Body of pancreas (tissue), 4 donors: Measurements from ENCODE around the gene EIF3F. TPM values are rescaled to one million over a fixed set of nuclear protein-coding genes. Genes with fewer than 3 reads are reported as not detected.

Experiments
- ATAC-seq: fragments of 150-250 bp; one replicate; pipeline ENCODE4 v1.9.1; 2016
- DNase-seq, 4 donors: peaks; one replicate each; pipeline ENCODE4 v3.0.0-alpha.2; 2019
- H3K27ac ChIP-seq, 4 donors: fragments of 200-600 bp; sonication (generic); 1 replicate in 3 of 4; 2 replicates in 1 of 4; pipeline versions ENCODE4 v1.5.1 to v1.6.1; 2016 to 2019; ENCODE audit warnings: mild to moderate bottlenecking in 1 of 4, mixed read lengths in 1 of 4, moderate library complexity in 1 of 4
- H3K27me3 ChIP-seq, 2 donors: fragments of 200-600 bp; sonication (generic); one replicate each; pipeline ENCODE4 v1.6.0; 2016; ENCODE audit warnings: mild to moderate bottlenecking in 1 of 2
- H3K36me3 ChIP-seq, 2 donors: fragments of 200-600 bp; sonication (generic); replicated peaks in 1 of 2; 2 replicates each; pipeline ENCODE4 v1.5.1; 2016; ENCODE audit warnings: low read depth in 2 of 2; ENCODE audit not compliant: insufficient read depth in 1 of 2
- H3K4me1 ChIP-seq: fragments of 200-600 bp; sonication (generic); one replicate; pipeline ENCODE4 v1.6.0; 2016
- H3K4me3 ChIP-seq, 2 donors: fragments of 200-600 bp; sonication (generic); 1 replicate in 1 of 2; 2 replicates in 1 of 2; pipeline ENCODE4 v1.5.1; 2016 to 2019
- H3K9me3 ChIP-seq, 3 donors: fragments of 200-600 bp; sonication (generic); 1 replicate in 2 of 3; 2 replicates in 1 of 3; pipeline ENCODE4 v1.5.1; 2016
- POLR2A ChIP-seq, 3 donors: fragments of 450-650 bp; IDR thresholded peaks; one replicate each; pipeline ENCODE4 v1.6.1; 2016; ENCODE audit warnings: antibody characterized with exemption in 3 of 3, mild to moderate bottlenecking in 2 of 3
- WGBS, 2 donors: methylation state at CpG; one replicate each; pipeline ENCODE4 v1.1.5; 2017; 5-methylcytosine and 5-hydroxymethylcytosine counted together
- intact Hi-C: fragments of 100-400 bp; cut with DNase I; formaldehyde crosslinking; loops from one replicate; pipeline ENCODE4 v1.15.1; 2023
- total RNA-seq, 2 donors: library from RNA; depleted of rRNA; stranded (reverse); fragments of >200 nt; gene quantifications; one replicate each; pipeline ENCODE4 v1.1.0, GENCODE V29; 2016
- TF ChIP-seq, protein P1 (sequence below), 7 experiments: fragments of 450-650 bp in 4 of 7; fragments of 200-600 bp in 3 of 7; sonication (generic) in 3 of 7; IDR thresholded peaks; one replicate each; pipeline ENCODE4 v1.5.1; 2016 to 2019; ENCODE audit warnings: antibody characterized with exemption in 7 of 7

EIF3F gene
- total RNA-seq, 2 donors from 2014 or later, result 138 to 153 TPM

DNA sequence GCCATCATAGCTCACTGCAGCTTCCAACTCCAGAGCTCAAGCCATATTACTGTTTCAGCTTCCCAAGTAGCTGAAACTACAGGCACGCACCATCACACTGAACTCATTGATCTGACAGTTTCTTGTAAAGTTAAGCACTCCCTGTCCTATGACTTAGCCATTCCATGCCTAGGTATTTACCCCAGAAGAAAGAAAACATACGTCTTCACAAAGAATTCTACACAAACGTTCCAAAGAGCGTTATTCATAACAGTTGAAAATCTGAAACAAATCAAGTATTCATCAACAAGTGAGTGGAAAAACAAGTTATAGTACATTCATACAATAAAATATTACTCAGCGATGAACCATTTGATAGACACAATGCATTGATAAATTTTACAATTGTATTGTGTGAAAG lies 14.1 kb upstream of the EIF3F start:
- Histone ChIP-seq H3K27me3 (no peaks in the 10 kb centered on the region), H3K27ac (no peak overlapping the region), H3K4me1 (no peaks in the 10 kb centered on the region), H3K4me3 (no peak overlapping the region), H3K9me3 (no peaks in the 10 kb centered on the region), H3K36me3 (no peaks in the 10 kb centered on the region)
- TF ChIP-seq, protein P1, sequence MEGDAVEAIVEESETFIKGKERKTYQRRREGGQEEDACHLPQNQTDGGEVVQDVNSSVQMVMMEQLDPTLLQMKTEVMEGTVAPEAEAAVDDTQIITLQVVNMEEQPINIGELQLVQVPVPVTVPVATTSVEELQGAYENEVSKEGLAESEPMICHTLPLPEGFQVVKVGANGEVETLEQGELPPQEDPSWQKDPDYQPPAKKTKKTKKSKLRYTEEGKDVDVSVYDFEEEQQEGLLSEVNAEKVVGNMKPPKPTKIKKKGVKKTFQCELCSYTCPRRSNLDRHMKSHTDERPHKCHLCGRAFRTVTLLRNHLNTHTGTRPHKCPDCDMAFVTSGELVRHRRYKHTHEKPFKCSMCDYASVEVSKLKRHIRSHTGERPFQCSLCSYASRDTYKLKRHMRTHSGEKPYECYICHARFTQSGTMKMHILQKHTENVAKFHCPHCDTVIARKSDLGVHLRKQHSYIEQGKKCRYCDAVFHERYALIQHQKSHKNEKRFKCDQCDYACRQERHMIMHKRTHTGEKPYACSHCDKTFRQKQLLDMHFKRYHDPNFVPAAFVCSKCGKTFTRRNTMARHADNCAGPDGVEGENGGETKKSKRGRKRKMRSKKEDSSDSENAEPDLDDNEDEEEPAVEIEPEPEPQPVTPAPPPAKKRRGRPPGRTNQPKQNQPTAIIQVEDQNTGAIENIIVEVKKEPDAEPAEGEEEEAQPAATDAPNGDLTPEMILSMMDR (IDR thresholded peaks at IDR 0.05), result no peak
- no peak for TF ChIP-seq POLR2A (IDR thresholded peaks at IDR 0.05)
- intact Hi-C loops, result no loop called here
- 82 to 83% methylated on average over 5 of the region's 5 CpGs for WGBS, 2 donors
- DNase-seq, result no peak
- ATAC-seq, result no peak

DNA sequence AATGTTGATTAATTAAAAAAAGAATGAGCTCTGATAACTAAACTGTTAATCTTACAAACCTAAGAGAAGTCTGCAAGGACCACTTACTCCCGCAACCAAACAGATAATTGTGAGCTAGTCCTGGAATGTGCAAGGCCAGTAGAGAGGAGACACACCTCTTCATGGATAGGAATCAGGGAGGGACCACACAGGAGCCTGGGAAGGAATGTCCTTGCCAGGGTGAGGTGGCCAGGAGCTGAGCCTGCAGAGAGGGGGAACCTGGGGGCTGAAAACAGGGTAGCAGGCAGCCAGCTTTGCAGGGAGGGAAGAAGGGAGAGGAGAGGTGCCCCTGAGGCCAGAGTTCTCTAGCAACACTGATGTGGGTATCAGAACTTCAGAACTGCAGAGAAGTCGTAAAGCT lies 12.5 kb upstream of the EIF3F start:
- no peaks in the 10 kb centered on the region for H3K36me3 ChIP-seq
- H3K4me3 ChIP-seq, result no peak overlapping the region
- no peaks in the 10 kb centered on the region for H3K27me3 ChIP-seq
- 79 to 80% methylated on average over 2 of the region's 2 CpGs for WGBS, 2 donors
- no peak overlapping the region for H3K27ac ChIP-seq
- TF ChIP-seq, protein P1 (IDR thresholded peaks at IDR 0.05), result no peak
- no peak for TF ChIP-seq POLR2A (IDR thresholded peaks at IDR 0.05)
- H3K9me3 ChIP-seq, result no peaks in the 10 kb centered on the region
- H3K4me1 ChIP-seq, result no peaks in the 10 kb centered on the region
- intact Hi-C loops, result no loop called here
- ATAC-seq (no peak), DNase-seq (no peak)

DNA sequence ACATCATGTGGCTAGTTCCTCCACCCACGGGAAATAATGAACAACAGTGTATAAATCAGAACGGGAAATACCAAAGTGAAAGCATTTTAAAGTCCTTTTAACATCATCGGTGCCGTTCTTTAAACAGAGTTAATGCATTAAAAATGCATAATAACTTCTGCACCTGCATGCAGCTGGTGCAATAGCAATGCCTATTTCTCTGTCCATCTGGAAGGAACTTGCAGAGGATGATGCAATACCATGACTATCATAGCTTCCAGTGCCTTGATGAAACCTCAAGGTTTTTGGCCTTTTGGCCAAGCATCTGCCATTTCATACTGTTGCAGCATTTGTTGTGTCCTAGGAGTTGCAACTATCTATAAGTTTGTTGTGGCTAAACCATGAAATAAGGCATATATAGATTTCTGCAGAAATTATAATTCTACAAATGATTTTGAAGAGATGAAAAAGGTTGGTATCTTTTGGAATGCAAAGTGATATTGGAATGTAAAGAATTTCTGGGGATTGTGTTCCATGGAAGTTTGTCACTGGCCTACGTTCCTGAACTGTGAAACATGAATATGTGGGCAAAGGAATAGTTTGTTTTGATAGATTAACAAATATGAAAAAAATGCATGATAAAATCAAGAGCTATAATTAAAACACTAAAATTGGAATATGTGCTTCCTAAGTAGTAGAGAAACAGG lies 9.8 kb upstream of the EIF3F start:
- H3K4me1 ChIP-seq, result peaks cover 17% of the 10 kb centered on the region
- no peak overlapping the region for H3K27ac ChIP-seq
- no peaks in the 10 kb centered on the region for H3K9me3 ChIP-seq
- TF ChIP-seq POLR2A (IDR thresholded peaks at IDR 0.05), result no peak
- TF ChIP-seq, protein P1 (IDR thresholded peaks at IDR 0.05), result no peak
- H3K4me3 ChIP-seq, result no peak overlapping the region
- no peaks in the 10 kb centered on the region for H3K27me3 ChIP-seq
- ATAC-seq (no peak), DNase-seq (no peak)
- WGBS, 2 donors, result 64 to 68% methylated on average over 5 of the region's 5 CpGs
- intact Hi-C loops, result no loop called here
- H3K36me3 ChIP-seq, result no peaks in the 10 kb centered on the region

GRCh38 chr11:7981619-7982157 lies 5.4 kb upstream of the EIF3F start:
- 13 to 33% methylated on average over 1 of the region's 1 CpG for WGBS, 2 donors
- Histone ChIP-seq H3K4me3 (no peak overlapping the region), H3K27me3 (no peaks in the 10 kb centered on the region), H3K27ac (peak overlapping the region in 3 of 4 donors; percentile 30 to 56 (median 53)), H3K9me3 (no peaks in the 10 kb centered on the region), H3K4me1 (peaks cover 42% of the 10 kb centered on the region), H3K36me3 (no peaks in the 10 kb centered on the region)
- intact Hi-C loops, result loop anchor here (5.0 kb wide), 1 partner anchor 94 kb away; no protein-coding TSS in a partner anchor
- ATAC-seq, result peak; percentile 88
- TF ChIP-seq POLR2A (IDR thresholded peaks at IDR 0.05), result no peak
- TF ChIP-seq, protein P1 (IDR thresholded peaks at IDR 0.05), result no peak
- DNase-seq, result peak; percentile 56 to 70 (median 67)
